ENCODE results near the gene HOOK1. TPM values are rescaled to one million over a fixed set of nuclear protein-coding genes. Genes with fewer than 3 reads are reported as not detected.
"Not testable (repeated sequence)": the region's sequence is repeated elsewhere in the genome, so short reads cannot be mapped to it uniquely, and the experiment has no call there.

HOOK1 gene
- total RNA-seq, 1 donor from 2014 or later: 8.9 TPM

- no peaks in the 10 kb centered on the region for H3K27me3 ChIP-seq (ENCODE audit: control insufficient read depth, insufficient read depth, low read length)
- TF ChIP-seq CTCF (IDR thresholded peaks at IDR 0.05; ENCODE audit: insufficient read depth, low read length, poor library complexity, severe bottlenecking): no peak
- no peak overlapping the region for H3K4me3 ChIP-seq (ENCODE audit: low read depth, low read length)
- DNase-seq (ENCODE audit: low read depth): no peak
- H3K36me3 ChIP-seq (ENCODE audit: control insufficient read depth, insufficient read depth, low read length): no peaks in the 10 kb centered on the region
Measured at GRCh38 chr1:59915516-59915915, 100.8 kb downstream of the HOOK1 start.

GRCh38 chr1:59917026-59917784, 102.5 kb downstream of the HOOK1 start:
- no peak for DNase-seq (ENCODE audit: low read depth)
- TF ChIP-seq CTCF (IDR thresholded peaks at IDR 0.05; ENCODE audit: insufficient read depth, low read length, poor library complexity, severe bottlenecking): no peak
- Histone ChIP-seq H3K36me3 (ENCODE audit: control insufficient read depth, insufficient read depth, low read length) (no peaks in the 10 kb centered on the region), H3K4me3 (ENCODE audit: low read depth, low read length) (no peak overlapping the region), H3K27me3 (ENCODE audit: control insufficient read depth, insufficient read depth, low read length) (no peaks in the 10 kb centered on the region)

- DNase-seq (ENCODE audit: low read depth): no peak
- TF ChIP-seq CTCF (IDR thresholded peaks at IDR 0.05; ENCODE audit: insufficient read depth, low read length, poor library complexity, severe bottlenecking): no peak
- no peaks in the 10 kb centered on the region for H3K27me3 ChIP-seq (ENCODE audit: control insufficient read depth, insufficient read depth, low read length)
- H3K4me3 ChIP-seq (ENCODE audit: low read depth, low read length): no peak overlapping the region
- no peaks in the 10 kb centered on the region for H3K36me3 ChIP-seq (ENCODE audit: control insufficient read depth, insufficient read depth, low read length)
Measured at GRCh38 chr1:59917785-59918180, 103.0 kb downstream of the HOOK1 start.

GRCh38 chr1:59919746-59920145, 105.0 kb downstream of the HOOK1 start:
- Histone ChIP-seq H3K4me3 (ENCODE audit: low read depth, low read length) (no peak overlapping the region), H3K27me3 (ENCODE audit: control insufficient read depth, insufficient read depth, low read length) (no peaks in the 10 kb centered on the region), H3K36me3 (ENCODE audit: control insufficient read depth, insufficient read depth, low read length) (no peaks in the 10 kb centered on the region)
- DNase-seq (ENCODE audit: low read depth): no peak
- TF ChIP-seq CTCF (IDR thresholded peaks at IDR 0.05; ENCODE audit: insufficient read depth, low read length, poor library complexity, severe bottlenecking): no peak

- not testable (repeated sequence) for DNase-seq (ENCODE audit: low read depth); H3K36me3 ChIP-seq (ENCODE audit: control insufficient read depth, insufficient read depth, low read length); H3K27me3 ChIP-seq (ENCODE audit: control insufficient read depth, insufficient read depth, low read length); H3K4me3 ChIP-seq (ENCODE audit: low read depth, low read length)
Measured at GRCh38 chr1:59921258-59921899, 106.6 kb downstream of the HOOK1 start.

- DNase-seq (ENCODE audit: low read depth): no peak
- H3K4me3 ChIP-seq (ENCODE audit: low read depth, low read length): no peak overlapping the region
- no peak for TF ChIP-seq CTCF (IDR thresholded peaks at IDR 0.05; ENCODE audit: insufficient read depth, low read length, poor library complexity, severe bottlenecking)
- H3K27me3 ChIP-seq (ENCODE audit: control insufficient read depth, insufficient read depth, low read length): no peaks in the 10 kb centered on the region
- H3K36me3 ChIP-seq (ENCODE audit: control insufficient read depth, insufficient read depth, low read length): no peaks in the 10 kb centered on the region
Measured at GRCh38 chr1:59924653-59925052, 109.9 kb downstream of the HOOK1 start.

Other genes starting within 250 kb of the HOOK1 start
- 1.9 and 3.3 TPM in 2 replicates for gene CYP2J2, start 111.8 kb downstream of the HOOK1 start, total RNA-seq

Data from kidney epithelial cell (primary cell).